ENCODE measurements around the gene NUMA1. TPM values are rescaled to one million over a fixed set of nuclear protein-coding genes. Genes with fewer than 3 reads are reported as not detected.
A peak's percentile ranks its signal among the peaks of the same experiment; 100 is the strongest.

NUMA1 gene
- total and polyA plus RNA-seq, 9 of the 15 experiments (the other 6 are each of a cell fraction or from before 2014, with no cell fraction given): 4.1 to 104 (median 51.2) TPM

- TF ChIP-seq ZNF740 (CRISPR knock-in tag; IDR thresholded peaks at IDR 0.05) (peak; percentile 19; the same call in 1 of the 2 replicates), ZNF740 (tag; IDR thresholded peaks at IDR 0.05) (no peak)
Observed at GRCh38 chr11:71977743-71978418, 102.5 kb downstream of the NUMA1 start (continued).

GRCh38 chr11:71977090-71977489, 103.3 kb downstream of the NUMA1 start:
- 11% methylated on average over 1 of the region's 1 CpG for WGBS (ENCODE audit: insufficient coverage, low coverage, missing lambda C conversion rate)
- Histone ChIP-seq H3K79me2 (ENCODE audit: control insufficient read depth, insufficient read depth, low read length) (peaks cover 4% of the 10 kb centered on the region; the same call in 1 of the 3 replicates), H2AFZ (ENCODE audit: low read depth, low read length) (no peak overlapping the region), H3K27me3 (ENCODE audit: control insufficient read depth in 2 of 2, insufficient read depth in 2 of 2, low read length in 2 of 2) (no peaks in the 10 kb centered on the region), H3K9ac (ENCODE audit: insufficient read depth in 1 of 2, low read depth in 2 of 2, low read length in 2 of 2) (no peak overlapping the region), H3K4me2 (ENCODE audit: insufficient read depth, low read length) (no peak overlapping the region), H3K4me3 (no peak overlapping the region), H3K27ac (ENCODE audit: extremely low read depth, low read depth, low read length) (no peak overlapping the region), H3K4me1 (replicated peaks in 1 of 2; ENCODE audit: control insufficient read depth in 2 of 2, insufficient read depth in 2 of 2, low read length in 2 of 2) (no peaks in the 10 kb centered on the region), H3K36me3 (ENCODE audit: control insufficient read depth, insufficient read depth, low read length) (peaks cover 54% of the 10 kb centered on the region), H3K9me1 (ENCODE audit: control insufficient read depth, insufficient read depth, low read length) (peaks cover 3% of the 10 kb centered on the region), H4K20me1 (replicated peaks; ENCODE audit: control insufficient read depth, insufficient read depth, low read length) (no peaks in the 10 kb centered on the region), H3K9me3 (replicated peaks; ENCODE audit: control insufficient read depth, insufficient read depth, low read depth, low read length) (no peaks in the 10 kb centered on the region)
- in situ Hi-C loops (cut with MboI) (no loop called here), intact Hi-C loops (cut with micrococcal nuclease) (loop anchor here (1.0 kb wide), 2 partner anchors 114 to 206 kb away; no protein-coding TSS in a partner anchor)
- no TSS peak for BruUV-seq (replicated peaks)
- POLR2A ChIA-PET: interaction anchor here (0.6 to 1.1 kb wide), 2 partner anchors 49 to 124 kb away, joined by 3 read pairs; partner anchors contain the start of gene XNDC1N
- no peak for DNase-seq (ENCODE audit: extremely low read depth in 1 of 4, low spot score in 3 of 4)
- ATAC-seq: no peak
- CTCF ChIA-PET (ENCODE audit: low intra/inter-chr PET ratio): interaction anchor here (0.6 to 3.1 kb wide), 4 partner anchors 9 to 458 kb away, joined by 3 to 14 read pairs (median 4); partner anchors contain the start of gene CLPB
- FAIRE-seq: no peak
- TF ChIP-seq ZNF445 (CRISPR knock-in tag; IDR thresholded peaks at IDR 0.05; ENCODE audit: low read depth): no peak
- no peak for TF ChIP-seq ZSCAN32 (CRISPR knock-in tag; IDR thresholded peaks at IDR 0.05)
- no peak for TF ChIP-seq ZNF174 (CRISPR knock-in tag; IDR thresholded peaks at IDR 0.05)
- TF ChIP-seq ZMIZ1 (IDR thresholded peaks at IDR 0.05; ENCODE audit: low read depth in 2 of 2, low read length in 2 of 2): no peak
- TF ChIP-seq ZNF778 (CRISPR knock-in tag; IDR thresholded peaks at IDR 0.05): no peak
- no peak for TF ChIP-seq MCM2 (IDR thresholded peaks at IDR 0.05; ENCODE audit: low read depth)
- no peak for TF ChIP-seq ZNF347 (CRISPR knock-in tag; IDR thresholded peaks at IDR 0.05; ENCODE audit: low read depth)

All from K562 (cell line).